ENCODE results near the gene NFU1.

Gene NFU1

DNA sequence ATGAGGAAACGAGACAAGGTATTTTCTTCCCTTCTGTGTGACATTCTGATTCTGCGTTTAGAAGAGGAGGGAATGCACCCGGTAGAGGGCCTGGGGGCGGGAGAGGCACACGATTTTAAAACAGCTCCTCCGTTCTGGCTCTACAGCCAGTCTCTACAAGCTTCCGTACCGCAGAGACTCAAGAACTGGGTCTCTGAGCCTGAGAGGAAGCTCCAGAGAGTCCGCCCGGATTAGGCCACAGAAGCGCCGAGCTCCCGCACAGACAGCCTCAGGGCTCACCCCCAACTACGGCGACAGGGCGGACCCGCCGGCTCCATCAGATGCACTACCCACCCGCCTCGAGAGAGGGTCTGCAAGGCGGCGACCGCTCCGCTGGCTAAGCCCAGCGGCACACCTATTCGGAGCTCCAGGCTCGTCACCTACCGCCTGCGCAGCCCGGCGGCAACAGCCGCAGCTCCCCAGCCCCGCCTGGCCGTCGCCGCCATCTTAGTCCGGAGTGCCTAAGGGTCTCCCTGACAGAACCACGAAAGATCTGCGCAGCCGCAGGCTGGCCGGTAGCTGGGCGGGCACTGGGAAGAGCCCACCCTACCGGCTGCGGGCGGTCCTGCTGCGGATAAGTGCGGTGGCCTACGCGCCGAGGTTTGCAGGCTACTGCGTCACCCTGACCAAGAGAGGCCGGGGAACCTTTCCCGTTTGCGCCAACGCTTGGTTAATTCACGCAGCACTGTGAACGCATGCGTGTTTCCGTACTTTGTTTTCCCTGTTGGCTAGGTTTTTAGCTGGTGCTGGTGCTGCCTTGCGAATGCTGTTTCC, at the start of gene NFU1:
TSS of gene NFU1 (minus strand) at position 498 of the 813 bp plus-strand sequence. CDS start at position 485, 13 bp downstream.
- peak; percentile 99 for DNase-seq (ENCODE audit: low read depth)

DNA sequence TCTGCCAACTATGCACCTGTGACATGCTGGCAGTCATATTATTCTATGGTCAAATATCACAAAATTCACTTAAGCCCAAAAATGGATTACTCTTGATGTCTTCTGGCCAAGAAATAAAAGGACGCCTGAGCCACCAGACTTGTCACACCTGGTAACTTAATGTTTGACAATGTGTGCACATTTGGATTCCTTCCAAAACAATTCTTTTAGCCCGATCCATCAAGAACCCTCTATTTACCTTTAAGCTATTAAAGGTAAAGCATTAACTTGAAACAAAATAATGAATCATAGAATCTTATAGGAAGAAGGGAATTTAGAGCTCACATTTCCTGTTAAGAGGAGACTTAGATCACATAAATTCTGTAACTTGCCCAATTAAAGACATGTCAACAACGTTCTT, 46.5 kb upstream of the NFU1 start:
- no peak for DNase-seq (ENCODE audit: low read depth)

DNA sequence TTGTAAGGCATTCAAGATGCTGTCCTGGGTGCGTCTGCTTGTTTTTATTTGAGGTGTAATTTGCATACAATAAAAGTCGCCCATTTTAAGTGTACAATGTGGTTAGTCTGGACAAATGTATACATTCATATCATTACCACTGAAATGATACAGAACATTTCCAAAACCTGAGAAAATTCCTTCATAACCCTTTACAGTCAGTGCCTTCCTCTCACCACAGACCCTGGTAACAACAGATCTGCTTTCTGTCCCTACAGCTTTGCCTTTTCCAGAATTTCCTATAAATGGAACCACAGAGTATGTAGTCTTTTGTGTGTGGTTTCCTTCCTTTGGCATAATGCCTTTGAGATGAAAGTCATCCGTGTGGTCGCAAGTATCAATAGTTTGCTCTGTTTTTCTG, 45.8 kb upstream of the NFU1 start:
- no peak for DNase-seq (ENCODE audit: low read depth)

DNA sequence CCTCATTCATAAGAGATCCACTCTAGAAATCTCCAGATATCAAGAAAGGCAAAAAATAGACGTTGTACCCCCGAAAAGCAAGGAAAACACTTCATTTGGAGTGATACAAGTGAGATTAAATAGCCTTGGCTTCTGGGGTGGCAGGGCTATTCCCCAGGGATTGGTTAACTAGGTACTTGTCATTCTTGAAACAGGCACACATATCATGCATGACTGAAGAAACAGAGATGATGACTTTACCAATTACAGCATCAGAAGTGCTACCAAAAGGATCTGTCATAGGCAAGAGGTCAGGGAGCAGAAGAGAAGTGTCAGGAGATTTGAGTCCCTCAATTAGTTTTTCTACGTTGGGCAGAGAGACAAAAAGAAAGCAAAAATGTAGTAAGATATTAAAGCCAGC, 45.2 kb upstream of the NFU1 start:
- no peak for DNase-seq (ENCODE audit: low read depth)

DNA sequence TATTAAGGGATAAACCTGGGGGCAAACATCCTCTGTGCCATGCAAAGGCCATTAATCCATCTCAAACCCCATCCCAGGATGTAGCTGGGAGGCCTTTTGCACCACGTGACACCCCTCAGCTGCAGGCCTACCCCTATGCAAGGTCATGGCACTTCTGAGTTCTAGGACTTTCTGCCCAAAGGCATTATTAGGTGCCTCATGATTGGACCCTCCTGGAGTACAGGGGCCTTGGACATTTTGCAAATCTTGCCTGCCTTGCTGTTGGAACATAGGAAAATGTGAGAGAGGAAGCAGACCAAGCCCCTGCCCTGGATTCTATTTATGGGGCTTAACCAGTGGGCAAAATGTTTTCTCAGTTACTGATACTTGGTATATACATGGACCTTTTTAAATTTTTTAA, 44.2 kb upstream of the NFU1 start:
- no peak for DNase-seq (ENCODE audit: low read depth)

DNA sequence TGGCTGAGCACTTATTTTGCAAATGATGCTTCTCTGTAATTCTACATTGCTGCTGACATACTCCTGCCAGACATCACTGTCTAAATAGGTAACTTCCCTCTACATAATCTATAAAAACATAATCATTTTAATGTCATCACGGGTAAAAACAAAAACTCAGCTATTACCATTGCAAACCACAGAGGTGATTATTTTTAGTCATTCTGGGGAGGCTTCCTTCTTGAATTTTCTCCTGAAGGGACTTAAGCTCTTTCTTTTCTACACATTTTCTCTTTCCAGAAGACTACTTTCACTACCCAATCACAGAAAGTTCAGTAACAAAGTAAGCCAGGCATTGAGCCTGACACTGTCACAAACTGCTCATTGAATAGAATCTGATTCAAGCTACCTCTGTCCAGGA, 40.4 kb upstream of the NFU1 start:
- DNase-seq (ENCODE audit: low read depth) = no peak

DNA sequence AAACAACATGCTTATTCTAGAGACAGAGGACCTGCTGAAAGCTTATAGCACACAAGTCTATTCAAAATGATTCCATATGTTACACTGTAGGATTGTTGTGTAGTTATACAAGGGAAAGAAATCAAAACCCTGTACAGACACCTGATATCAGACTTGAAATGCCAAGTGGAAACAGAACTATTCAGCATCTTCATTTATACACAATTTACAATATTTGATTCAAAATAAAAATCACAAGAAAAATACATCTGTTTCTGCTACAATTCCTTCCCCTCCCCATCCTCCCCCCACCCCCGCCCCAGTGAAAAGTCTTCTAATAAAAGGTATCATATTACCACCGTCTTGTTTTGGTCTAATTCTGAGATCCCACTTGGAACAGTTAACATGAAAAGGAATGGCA, 37.5 kb upstream of the NFU1 start:
- no peak for DNase-seq (ENCODE audit: low read depth)

DNA sequence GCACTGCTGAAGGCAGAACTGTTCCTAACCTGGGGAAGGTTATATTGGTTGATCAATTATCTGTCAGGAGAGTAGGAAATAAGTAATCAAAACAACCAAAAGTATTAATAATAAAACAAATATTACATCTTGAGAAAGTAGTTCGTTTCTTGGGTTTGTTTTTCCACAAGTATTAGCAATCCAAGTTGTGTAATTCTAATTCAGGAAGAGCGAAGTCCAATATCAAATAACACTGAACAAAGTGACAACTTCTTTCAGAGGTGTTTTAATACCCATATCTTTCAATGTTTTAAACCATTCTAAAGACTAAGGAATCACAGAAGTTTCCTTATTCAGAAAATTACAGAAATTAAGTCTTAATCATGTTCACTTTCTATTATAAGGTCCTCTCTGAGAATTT, 34.6 kb upstream of the NFU1 start:
- DNase-seq (ENCODE audit: low read depth) = no peak

DNA sequence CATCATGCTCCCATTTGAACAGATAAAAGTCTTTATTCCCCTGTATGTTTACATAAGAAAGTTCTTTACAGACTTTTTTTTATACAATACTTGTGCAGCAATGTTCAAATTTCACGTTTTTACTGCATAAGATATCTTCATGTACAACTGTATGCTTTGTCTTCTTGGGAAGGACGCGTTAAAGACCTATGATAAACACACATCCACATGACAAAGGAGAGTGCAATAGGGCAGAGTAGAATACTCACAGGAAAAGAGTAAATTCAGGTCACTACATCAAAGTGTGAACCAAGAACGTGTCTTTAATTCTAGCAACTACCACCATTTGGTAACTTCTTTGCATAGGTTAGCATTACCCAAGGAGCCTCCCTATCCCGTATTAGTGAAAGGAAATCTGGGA, 33.7 kb upstream of the NFU1 start:
- no peak for DNase-seq (ENCODE audit: low read depth)

DNA sequence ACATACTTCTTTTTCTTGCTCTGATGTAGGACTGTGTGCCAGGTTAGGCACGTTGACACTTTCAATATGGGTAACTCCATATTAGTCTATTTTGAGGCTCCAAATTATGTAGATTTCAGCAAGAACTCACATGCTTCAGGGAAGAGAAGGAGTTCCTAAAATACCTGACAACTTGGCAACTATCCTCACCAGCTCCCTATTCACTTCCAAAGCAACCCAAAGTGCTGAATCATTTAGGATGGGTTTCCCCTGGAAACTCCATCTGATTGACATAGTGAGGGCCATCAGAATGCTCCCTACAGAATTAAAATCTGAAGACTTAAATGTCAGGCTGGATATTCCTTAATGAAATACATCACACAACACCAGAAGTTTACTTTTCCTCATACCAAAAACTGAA, 32.5 kb upstream of the NFU1 start:
- DNase-seq (ENCODE audit: low read depth) = no peak

DNA sequence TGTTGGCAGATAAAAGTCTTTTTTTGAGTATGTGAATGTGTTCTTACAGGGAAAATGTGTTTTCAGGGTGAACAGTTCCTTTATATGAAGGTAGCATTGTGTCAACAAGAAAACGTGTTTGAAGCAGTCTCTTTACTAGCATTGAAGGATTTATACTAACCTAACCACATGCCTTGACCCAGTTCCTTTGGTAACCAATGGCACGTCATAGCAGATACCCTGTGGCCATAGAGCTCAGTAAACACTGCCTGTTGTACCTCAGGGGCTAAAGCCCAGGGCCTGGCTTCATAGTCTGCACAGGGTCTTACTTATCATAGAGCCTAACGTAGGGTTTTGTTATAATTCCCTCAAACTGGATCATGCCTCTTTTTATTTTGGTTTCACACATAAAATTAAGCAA, 32.1 kb upstream of the NFU1 start:
- no peak for DNase-seq (ENCODE audit: low read depth)

DNA sequence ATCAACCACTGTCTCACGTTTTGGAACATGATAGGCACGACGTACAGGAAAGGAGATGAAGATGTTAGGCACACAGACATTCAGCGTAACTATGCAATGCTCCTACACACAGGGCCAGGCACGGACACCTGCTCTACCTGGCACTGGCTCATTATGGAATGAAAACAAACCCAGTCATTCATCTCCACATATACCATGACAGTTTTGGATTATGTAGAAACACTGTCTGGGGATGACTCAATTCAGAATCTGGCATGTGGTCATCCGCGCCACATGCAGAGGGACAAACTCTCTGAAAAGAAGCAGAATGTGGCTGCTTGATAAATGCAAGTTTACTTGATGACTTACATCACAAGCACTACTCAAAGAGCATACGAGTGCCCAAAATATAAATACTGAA, 29.5 kb upstream of the NFU1 start:
- DNase-seq (ENCODE audit: low read depth) = peak; percentile 27

DNA sequence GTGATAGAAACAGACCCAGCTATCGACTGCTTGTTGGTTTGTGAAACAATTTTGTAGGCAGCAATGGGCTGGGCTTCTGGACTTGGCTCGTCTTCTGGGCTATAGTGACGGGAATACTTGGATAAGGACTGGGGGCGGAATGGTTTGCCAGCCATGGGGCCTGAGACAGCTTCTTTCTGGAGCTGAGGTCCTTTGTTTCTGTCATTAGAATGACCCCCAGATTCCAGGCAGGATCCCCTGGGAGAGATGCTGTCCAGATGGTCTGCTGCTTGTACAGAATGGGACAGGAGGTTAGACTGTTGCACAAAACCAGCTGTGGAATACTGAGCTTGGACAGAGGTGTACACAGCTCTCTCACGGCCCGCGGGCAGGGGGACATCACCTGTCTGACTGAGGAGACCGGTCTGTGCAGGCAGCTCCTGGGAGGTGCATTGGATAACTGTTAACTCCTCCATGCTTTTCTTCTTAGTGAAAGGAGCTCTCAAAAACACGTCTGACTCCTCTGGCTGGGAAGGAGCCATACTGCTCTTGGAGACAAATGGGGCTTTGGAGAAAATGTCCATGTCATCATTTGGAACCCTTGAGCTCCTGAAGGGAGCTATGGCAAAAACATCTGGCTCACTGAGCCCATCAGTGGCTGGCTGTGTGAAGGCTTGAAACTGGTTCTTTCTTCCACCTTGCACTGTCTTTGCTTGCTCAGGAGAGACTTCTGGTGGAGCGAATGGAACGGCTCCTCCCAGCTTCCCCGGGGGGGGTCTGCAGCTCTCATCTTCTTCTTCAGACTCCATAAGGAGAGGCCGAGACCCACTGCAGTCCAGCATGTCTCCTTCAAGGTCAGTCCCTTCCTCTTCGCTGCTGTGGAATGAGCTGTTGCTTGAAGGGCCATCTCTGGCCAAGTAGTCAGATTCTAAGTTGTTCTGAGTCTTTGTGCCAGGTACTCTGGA, 28.6 kb upstream of the NFU1 start:
- DNase-seq (ENCODE audit: low read depth) = no peak

DNA sequence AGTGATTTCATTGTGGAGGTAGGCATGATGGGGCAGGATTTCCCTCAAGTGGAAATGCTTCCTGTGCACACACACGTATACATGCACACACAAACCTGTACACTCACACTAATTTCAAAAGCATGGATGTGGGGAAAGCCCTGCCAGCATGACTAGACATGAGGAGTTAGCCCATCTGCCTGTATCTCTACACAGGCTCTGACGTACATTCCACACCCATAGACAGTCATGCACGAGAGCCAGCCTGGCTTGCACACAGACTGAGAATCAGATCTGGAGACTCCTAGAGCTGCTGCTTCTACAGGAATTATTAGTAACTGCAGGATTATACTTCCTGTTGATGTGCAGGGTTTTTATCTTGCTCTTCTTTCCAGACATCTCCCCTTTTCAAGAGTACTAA, 27.3 kb upstream of the NFU1 start:
- DNase-seq (ENCODE audit: low read depth) = peak; percentile 79

DNA sequence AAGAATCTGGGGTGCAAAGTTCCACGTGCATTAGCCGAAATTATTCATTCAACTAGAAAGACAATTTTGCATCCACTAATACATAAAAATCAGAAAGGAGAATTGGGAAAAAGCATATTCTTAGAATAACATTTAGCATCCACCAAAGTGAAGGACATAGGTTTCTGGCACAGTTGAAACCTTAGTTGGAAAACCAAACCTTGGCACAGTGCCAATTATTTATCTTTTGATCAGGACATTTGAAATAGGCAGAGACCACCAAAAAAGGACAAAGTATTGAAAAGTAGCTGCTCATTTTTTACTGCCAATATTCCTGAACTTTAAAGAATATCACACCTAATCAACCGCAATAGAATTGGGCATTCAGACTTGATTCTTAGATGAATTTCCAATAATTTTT, 25.5 kb upstream of the NFU1 start:
- no peak for DNase-seq (ENCODE audit: low read depth)

DNA sequence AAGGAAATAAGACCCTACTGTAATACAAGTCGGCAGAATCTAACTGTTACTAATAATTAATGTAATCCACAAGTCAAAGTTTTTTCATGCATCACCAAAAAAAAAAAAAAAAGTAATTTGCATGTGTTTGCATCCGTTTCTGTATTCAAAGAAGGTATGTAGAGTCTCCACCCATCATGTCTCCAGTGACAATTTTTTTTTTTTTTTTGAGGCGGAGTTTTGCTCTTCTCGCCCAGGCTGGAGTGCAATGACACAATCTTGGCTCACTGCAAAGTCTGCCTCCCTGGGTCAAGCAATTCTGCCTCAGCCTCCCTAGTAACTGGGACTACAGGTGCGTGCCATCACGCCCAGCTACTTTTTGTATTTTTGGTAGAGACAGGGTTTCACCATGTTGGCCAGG, 24.2 kb upstream of the NFU1 start:
- no peak for DNase-seq (ENCODE audit: low read depth)

DNA sequence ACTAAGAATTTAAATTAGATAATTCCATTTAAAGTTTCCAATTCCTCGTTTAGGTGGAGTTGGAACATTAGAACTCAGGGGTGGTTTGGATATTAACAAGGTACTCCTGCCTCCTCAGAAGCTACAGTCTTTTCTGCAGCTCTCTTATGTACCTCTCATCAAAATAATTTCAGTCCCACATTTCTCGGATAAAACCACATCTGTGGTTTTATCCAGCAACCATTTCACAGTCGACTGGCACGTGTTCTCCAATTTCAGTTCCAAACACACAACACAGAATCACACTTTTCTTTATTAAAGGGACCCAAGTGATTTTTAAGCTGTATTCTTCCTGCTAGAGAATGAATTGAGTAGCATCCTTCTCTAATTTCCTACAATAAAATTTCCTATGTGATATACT, 22.7 kb upstream of the NFU1 start:
- DNase-seq (ENCODE audit: low read depth) = no peak

DNA sequence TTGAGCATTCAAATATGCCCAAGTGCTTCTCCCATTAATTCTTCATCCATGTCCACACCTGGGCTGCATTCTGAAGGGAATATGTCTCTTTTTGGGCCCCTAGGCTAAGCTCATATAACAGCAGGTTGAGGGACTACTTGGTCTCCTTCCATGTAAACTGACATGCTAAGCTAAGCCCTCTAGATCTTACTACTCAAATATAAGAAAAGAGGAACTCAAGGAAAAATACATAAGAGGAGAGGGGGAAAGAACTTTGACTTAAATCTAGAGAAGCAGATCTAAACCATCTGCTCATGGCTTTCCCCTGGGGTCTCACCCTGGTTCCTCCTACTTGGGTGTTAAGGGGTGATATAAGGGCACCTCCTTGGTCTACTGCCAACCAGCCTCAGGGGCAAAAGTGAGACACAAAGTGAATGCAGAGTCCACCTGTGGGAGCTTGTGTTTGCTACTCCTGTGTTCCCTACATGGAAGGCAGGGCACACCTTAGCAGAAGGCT, 19.8 kb upstream of the NFU1 start:
- no peak for DNase-seq (ENCODE audit: low read depth)

DNA sequence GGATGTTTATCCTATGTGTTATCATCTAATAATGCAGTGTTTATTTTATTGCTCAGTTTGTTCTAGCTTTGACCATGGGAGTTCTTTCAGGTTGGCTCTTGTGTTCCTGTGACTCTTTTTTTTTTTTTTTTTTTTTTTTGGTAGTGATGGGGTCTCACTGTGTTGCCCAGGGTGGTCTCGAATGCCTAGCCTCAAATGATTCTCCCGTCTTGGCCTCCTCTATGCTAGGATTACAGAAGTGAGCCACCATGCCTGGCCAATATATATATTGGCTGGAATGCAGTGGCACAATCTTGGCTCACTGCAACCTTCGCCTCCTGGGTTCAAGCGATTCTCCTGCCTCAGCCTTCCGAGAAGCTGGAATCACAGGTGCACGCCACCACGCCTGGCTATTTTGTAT, 18.9 kb upstream of the NFU1 start:
- no peak for DNase-seq (ENCODE audit: low read depth)

DNA sequence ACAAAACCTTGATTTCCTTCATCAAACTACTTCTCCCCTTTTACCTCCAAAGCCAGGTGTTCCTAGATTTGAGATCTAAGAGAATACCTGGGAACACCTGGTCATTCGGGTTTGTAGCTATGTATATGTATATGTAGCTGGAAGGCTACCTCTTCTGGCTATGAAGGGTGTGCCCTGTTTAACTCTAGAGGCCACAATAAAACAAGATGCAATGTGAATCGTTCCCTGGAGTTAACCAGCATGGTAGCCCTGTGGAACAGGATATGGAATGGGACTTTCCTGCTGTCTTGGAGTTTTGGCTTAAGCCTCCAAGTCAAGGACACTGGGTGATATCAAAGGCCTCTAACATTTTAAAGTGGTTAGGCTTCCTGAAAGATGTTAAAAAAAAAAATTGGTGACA, 17.7 kb upstream of the NFU1 start:
- DNase-seq (ENCODE audit: low read depth) = no peak

DNA sequence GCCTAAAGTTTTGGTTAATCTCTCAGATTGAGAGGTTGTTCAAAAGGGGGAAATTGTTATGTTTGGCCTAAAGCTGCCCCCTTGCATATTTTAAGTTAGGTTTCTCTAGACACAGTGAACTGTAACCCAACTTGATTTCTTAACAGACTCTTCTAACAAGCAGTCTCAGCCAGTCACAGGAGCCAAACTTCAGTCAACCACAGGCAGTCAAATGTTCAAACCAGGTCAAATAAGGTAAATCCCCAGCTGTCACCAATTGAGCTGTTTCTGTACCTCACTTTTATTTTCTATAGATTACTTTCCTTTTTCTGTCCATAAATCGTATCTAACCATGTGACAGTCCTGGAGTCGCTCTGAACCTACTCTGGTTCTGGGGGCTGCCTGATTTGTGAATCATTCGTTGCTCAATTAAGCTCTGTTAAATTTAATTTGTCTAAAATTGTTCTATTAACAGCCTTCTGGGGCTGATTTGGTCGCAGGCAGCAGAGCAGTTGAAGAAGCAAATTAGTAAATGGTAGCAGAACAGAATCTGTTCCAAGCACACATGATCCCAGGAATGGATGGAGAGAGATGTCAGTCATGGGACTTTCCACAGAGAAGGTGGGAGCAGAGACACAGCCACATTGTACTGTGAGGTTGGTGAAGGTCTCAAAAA, 16.4 kb upstream of the NFU1 start:
- DNase-seq (ENCODE audit: low read depth) = peak; percentile 36

DNA sequence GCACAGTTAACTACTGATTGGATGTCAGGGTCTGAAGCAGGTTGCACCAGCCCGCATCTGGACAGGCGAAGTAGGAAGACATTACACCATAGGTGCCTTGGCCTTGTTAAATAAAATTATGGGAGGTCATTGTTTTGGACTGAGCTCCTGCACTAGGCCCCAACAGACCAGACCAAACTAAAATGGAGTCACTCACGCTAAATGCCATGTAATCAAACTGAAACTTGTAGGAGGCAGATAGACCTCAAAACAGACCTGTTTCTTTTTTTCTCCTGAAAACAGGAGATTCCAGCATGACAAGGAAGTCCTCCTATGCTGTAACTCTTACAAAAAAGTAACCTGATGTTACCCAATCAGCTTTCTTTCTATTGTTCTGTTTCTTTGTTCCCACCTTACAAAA, 15.5 kb upstream of the NFU1 start:
- no peak for DNase-seq (ENCODE audit: low read depth)
